GM19463 (cell line): ENCODE data around the gene CRTAP.
"Not testable (repeated sequence)": the region's sequence is repeated elsewhere in the genome, so short reads cannot be mapped to it uniquely, and the experiment has no call there.

Experiments used
- ATAC-seq: cut with Tn5 transposase; IDR thresholded peaks from one replicate; pipeline ENCODE4 v1.9.1; 2021; ENCODE audit warnings: mild to moderate bottlenecking, moderate library complexity; ENCODE audit not compliant: unreplicated experiment

The CRTAP gene

DNA sequence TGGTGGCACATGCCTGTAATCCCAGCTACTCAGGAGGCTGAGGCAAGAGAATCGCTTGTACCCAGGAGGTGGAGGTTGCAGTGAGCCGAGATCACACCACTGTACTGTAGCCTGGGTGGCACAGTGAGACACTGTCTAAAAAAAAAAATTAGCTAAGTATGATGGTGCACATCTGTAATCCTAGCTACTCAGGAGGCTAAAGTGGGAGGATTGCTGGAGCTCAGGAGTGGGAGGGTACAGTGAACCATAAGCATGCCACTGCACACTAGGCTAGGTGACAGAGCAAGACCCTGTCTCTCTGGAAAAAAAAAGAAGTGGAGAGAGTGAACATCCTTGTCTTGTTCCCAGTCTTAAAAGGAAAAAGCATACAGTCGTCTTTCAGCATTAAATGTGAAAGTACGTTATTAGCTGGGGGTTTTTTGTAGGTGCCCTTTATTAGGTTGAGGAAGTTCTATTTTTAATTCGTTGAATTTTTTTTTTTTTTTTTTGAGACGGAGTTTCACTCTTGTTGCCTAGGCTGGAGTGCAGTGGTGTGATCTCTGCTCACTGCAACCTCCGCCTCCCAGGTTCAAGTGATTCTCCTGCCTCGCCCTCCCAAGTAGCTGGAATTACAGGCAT, 25.3 kb downstream of the CRTAP start:
- ATAC-seq: peak; percentile 59

DNA sequence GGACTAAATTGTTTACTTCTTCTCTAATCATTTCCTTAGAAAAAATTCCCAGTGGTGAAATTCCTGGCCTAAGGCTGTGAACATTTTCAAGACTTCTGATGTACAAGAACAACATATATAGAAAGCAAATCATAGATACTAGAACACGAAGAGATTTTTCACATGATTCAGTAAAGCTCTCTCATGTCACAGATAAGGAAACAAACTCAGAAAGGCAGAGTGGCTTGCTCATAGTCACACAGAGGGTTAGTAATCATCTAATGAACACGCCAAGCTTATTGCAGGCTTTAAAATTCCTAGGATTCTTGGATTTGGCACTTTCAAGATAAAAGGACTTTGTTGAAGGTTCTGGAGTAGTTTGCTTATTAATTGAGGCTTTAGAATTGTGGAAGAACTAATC, 26.2 kb downstream of the CRTAP start:
- ATAC-seq: no peak

DNA sequence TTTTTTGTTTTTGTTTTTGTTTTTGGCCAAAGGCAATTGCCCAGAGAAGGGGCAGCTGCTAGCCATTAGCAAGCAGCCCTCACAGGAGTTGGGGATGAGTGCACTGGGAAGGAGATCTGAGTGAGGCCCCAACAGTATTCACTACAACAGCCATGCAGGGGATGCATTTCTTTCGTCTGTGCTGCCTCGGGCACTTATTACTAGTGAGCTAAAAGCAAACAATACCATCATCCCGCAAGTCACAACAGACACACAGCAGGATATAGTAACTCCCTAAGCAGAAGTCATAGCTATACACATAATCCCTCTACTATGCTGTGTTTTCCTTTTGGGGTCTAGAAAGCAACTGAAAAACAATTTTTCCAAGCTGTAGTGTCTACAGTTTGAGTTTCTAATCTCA, 27.2 kb downstream of the CRTAP start:
- no peak for ATAC-seq

DNA sequence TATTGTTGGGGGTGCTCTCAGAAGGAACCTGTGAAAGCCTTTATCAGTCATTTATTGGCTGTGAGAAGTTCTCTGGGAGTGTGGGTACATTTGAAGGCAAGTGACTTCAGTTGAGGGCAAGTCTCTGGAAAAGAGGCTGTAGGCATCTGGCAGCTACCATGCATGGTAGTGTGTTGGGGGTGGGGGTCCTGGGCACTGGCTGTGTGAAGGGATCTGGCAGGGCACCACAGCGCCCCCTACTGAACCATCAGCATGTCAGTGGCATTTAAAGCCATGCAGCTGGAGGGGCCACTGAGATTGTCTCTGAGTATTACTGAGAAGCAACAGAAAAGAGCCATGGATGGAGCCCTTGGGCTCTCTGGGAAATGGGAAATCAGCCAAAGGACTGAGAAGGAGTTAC, 30.6 kb downstream of the CRTAP start:
- ATAC-seq: no peak

DNA sequence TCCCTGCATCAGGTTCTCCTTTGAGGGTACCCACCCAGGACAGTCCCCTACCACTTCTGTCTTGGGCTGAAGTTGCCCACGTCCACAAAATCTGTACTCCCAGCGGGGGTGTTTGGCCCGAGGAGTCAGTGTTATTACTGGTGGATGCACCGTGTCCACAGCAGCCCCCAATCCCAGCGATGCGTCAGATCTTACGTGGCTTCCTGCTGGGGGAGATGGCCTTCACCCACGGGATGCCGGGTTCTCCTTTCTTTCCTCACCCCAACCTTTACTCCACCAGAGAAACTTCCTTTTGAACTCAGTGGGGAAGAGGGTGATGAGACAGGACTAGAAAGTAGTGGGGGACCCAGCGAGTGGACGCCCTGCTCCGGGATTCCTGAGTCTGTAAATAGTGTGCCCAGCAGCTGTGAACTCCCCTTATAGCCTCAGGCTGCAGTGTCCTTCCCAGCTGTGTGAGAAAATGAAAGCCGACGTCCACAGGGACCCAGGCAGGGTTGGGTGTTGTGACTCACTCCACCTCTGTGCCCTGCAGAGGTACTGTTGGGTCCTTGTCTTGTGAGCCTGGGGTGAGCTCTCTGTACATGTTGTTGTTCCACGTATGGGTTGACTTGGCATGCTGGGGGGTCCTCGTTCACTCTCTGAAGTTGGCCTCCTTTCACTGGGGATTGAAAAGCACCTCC, 31.5 kb downstream of the CRTAP start:
- ATAC-seq: no peak

DNA sequence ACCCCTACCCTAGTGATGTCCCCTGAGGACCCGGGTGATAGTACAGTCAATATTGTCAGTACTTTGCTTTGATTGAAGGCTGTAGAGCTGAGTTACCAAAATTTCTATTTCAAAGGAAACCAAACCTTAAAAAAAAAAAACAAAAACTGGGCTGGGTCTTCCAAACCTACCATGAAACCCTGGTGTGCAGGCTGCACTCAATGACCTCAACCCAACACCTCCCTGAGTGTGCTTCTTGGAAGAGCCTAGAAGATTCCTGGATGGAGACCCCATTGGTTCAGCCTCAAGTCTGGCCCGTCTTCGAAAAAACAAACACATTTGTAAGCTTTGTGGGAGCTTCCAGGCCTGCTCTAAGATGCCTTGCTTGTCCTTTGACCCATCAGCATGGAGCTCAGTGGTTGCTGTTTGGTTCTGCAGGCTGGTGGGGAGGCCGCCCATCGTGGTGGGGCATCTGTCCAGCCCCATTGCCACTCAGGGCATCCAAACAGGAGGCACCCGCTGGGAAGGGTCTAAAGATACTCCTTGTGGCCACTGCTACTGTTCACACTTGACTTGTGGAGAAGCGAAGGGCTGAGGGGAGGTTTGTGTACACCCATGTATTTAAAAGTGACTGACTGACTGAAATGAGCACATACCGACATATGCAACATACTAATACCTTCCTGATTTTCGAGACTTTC, 32.2 kb downstream of the CRTAP start:
- no peak for ATAC-seq

DNA sequence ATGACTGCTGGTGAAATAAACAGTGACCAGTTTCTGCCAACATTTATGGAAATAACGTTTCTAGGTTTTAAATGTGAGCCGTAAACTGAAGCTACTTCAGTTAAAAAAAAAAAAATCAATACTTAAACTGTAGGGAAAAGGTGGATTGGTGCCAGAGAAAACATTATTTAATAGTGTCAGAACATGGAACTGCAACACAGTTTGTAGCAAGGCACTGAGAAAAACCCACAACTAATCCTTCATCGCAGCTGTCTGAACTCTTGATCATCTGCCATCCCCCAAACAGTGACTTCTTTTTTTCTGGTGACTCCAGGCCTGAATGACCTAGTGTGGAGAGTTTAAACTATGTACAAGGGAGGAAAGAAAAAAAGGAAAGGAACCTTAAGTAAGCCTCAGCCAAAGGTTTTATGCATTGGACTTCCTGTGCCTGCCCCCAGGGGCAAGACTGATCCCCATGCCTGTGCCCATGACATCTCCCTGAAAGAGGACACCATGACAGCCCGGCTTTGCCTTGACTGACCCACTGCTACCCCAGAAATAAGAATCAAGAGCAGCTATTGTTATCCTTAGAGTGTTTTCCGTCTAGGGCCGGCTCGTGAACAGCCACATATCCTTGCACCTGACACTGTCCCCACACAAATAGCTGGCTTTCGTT, 33.1 kb downstream of the CRTAP start:
- no peak for ATAC-seq

DNA sequence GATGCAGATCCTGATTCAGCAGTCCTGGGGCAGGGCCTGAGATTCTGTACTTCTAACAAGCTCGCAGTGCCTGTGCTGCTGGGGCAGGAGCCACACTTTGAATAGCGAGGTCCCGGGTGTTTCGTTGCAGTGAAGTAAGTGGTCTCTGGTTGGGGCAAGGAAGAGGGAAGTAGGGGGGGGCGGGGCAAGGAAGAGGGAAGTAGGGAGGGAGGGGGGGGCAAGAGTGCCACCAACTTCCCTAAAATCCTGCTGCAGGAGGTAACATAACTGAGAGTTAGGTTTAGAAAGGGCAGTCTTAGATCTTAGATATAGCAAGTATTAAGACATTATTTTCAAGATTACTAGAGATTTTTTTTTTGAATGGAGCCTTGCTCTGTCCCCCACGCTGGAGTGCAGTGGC, 35.5 kb downstream of the CRTAP start:
- ATAC-seq: no peak

DNA sequence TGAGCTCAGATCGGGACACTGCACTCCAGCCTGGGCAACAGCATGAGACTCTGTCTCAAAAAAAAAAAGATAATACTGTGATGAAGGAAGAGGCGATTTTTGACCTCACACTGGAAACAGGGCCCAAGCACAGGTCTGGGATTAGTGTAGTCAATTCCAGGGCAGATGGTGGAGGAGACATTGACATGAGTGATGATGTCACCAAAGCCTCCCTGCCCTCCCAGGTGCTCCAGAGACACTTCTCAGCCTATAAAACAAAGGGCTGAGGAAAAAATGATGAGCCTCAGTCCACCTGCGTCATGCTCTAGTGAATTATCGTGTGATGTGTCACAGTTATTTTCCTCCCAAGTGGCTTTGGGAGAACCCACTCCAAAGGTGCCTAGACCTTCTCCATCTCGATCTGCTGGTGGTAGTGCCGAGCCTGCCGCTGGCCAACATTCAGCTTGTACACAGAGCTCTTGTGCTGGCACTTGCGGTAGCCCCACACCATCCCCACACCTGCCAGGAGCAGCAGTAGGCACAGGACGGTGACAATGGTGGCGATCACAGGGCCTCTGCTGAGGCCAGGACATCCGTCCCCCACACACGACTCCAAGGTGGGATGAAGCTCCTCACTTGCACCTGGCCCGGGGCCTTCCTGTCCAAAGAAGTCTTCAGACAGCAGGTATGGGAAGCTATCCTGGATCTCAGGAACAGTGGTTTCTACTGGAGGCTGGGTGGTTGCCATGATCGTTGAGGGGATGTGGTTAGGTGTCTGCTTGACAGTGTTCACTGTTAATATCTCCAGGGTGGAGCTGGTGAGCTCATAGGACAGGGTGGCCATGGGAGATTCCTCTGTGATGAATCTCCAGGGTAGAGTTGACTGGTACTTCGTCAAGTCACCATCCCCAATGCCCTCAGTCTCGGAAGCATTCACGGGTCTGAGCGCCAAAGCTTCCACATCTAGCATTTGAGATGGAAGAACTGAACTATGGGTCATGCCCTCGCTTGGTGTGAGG, 38.8 kb downstream of the CRTAP start:
- ATAC-seq: no peak

DNA sequence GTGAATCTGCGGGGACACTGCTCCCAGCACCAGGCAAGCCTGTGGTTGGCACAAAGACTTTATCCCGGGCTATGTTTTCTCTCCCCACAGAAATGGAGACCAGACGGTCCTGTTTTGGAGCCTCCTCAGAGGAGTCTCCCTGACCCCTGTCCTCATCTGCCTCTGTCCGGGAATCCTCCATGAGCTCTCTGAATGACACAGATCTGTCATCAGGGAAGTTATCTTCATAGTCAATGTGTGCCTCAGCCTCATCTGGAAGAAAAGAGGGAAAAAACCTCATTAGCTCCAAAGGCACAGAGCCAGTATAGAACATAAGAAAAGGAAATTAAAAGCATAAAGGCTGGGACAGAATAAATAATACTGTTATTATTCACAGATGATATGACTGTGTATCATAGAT, 40.0 kb downstream of the CRTAP start:
- ATAC-seq: no peak

DNA sequence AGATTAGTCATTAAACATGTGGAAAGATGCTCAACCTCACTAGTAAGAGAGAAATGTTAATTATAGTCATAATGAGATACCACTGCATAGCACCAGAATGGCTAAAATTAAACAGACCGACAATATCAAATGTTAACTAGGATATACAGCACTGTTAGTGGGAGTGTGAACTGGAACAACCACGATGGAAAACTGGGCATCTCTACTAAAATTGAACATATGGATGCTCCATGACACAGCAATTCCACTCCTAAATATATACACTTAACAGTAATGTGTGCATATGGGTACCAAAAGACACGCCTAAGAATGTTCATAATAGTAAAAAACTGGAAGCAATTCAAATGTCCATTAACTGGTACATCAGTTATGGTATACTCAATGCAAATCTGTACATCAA, 41.5 kb downstream of the CRTAP start:
- ATAC-seq: no peak

DNA sequence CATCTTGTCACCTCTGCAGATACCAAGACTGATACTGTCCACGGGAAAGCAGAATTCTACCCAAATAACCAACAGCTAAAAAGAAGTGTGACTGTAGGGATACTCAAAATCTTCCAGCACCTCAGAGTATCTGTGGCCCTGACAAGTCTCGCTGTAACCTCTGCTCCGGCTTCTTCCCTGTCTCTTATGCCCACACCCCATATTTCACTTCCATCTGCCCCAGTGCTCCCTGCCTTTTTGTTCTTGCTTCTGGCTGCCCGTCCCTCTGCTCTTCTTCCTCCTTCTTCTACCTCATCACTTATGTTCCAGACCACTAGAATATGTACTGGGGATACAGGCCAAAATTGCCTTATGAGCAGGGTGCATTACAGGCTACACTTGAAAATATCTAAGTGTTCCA, 45.4 kb downstream of the CRTAP start:
- ATAC-seq: no peak

DNA sequence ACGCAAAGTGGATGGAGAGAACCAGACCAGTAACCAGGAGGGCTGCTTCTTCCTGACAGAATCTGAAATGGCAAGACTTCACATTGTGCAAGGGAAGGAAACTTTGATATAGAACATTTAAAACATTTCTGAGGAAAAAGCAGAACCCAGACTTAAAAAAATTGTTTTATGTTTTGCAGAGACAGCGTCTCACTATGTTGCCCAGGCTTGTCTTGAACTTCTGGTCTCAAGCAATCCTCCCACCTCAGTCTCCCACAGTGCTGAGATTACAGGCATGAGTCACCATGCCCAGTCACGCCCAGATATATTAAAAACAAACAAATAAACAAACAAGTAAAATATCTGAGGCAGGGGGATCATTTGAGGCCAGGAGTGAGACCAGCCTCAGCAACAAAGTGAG, 46.2 kb downstream of the CRTAP start:
- ATAC-seq: no peak

DNA sequence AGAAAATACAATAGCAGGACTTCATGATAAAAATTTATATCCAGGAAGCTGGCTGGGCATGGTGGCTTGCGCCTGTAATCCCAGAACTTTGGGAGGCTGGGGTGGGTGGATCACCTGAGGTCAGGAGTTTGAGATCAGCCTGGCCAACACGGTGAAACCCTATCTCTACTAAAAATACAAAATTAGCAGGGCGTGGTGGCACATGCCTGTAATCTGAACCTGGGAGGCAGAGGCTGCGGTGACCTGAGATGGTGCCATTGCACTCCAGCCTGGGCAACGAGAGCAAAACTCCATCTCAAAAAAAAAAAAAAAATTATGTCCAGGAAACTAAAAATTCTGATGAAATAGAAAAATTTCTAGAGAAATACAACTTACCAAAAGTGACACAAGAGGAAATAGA, 48.8 kb downstream of the CRTAP start:
- ATAC-seq: not testable (repeated sequence)

DNA sequence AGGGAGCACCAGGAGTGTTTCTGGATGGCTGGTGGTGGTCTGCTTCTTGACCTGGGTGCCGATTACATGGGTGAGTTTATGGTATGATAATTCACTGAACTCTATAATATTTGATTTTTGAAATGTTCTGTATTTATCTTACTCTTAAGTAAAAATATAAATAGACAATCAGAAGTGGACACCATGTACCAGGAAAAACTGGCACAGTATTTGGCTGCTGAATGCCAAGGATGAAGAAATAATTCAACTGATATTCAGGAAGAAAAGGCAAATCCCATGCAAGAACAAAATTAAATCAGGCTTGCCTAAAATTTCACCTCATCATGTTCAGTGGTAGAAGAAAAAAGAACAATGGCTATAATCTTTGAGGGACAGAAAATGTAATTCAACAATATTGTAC, 51.6 kb downstream of the CRTAP start:
- ATAC-seq: no peak

DNA sequence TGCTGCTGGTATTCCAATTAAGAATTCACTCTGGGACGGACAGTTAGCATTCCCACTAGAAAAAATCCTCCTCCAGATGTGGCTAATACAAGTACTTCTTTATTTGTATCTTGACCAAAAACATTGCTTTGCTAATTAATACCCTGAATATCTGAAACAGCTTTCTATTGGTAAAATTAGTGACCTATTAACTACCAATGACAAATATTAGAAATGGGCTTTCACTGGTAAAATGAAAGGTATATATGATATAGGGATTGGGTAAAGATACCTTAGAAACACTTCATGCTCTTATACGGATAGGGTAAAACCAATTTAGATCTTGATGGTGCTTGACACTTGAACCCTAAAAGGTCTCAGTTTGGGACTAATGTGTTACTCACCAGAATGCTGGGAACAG, 52.3 kb downstream of the CRTAP start:
- ATAC-seq: no peak

DNA sequence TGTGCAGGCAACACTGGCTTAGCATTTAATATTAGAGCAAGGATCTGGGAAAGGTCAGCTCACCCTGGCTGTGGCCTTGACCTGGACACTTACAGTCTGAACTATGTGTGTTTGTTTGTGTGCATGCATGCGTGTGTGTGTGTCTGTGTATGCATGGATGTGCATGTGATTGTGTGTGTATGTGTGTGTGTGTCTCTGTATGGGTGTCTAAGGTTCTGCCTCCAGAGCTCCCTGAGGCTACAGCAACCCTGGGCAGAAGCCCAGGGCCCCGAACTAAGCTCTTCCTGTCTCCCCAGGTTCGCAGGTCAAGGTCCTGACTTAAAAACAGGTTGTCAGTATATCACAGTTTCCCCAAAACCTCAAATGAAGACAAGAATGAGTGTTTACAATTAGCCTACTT, 53.5 kb downstream of the CRTAP start:
- ATAC-seq: no peak

DNA sequence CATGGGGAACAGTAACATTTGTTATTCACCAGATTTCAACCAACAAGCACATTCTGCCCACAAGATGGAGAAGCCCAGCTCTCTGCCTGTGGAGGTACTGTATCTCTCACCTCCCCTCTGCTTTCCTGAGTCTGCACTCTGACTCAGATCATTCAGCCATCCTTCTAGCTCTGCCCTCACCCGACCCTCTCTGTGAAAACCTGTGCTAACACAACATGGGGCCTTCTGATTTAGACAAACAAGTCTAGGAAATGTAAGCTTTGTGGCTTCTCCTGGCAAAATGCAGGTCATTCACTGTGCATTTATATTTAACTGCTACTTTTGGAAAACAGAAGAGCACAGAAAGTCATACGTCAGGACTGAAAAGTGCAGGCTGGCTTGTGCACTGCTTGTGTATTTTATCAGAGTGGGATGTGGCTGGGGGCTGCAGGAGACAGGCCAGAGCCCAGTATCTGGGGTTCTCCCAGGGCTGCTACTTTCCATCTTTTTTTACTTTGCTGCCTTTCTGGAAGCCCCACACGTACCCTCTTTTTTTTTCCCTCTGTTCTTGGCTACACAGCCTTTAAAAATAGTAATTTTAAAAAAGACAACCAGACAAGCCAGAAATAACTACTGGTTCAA, 54.0 kb downstream of the CRTAP start:
- no peak for ATAC-seq

DNA sequence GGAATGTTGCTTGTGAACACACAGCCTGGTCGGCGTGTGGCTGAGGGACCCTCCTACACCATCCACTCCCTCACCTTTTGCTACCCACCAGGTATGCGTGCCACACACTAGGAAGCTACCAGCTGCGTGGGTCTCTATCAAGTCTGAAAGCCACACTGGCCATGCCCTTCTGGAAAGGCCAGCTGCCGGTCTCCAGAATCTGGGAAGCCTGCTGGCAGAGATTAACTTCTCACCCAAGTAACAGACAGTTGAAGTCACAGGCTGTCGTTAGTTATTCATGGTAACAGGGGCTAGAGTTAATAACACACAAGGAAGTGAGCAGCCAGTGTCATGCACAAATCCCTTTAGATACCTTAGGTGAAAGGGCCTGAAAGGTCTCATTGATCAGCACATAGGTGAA, 56.7 kb downstream of the CRTAP start:
- no peak for ATAC-seq

DNA sequence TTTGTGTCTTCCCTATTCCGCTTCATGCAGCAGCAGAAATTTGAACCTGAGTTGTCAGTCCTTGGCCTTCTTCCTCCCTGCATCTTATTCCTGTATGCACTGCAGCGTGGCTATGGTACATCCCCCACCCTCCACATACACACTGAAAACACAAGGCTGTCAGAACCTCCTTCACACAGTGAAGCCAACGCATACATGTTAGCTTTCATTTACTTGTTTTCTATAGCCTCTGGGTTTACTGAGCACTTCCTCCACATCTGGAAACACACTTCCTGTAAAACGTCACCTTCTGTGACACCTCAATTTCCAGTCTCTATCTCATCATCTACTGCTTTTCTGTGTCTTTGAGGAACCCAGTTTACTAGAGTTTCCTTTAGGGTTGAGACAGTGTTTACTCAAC, 57.8 kb downstream of the CRTAP start:
- ATAC-seq: no peak
